Activated CD8-positive, alpha-beta memory T cell treated with anti-CD3 and anti-CD28 coated beads for 1 hour (primary cell): ENCODE results near the gene TMC5.

Source experiments
- DNase-seq, 2 donors: peaks; one replicate each; pipeline ENCODE4 v3.0.0-alpha.2; 2020; ENCODE audit warnings: low read depth in 1 of 2; ENCODE audit errors: extremely low read depth in 1 of 2

The TMC5 gene

GRCh38 chr16:19450186-19450585, 32.5 kb downstream of the TMC5 start:
- no peak for DNase-seq

GRCh38 chr16:19458722-19459379, 41.2 kb downstream of the TMC5 start:
- DNase-seq, result no peak

- no peak for DNase-seq
Observed at GRCh38 chr16:19460397-19460796, 42.7 kb downstream of the TMC5 start.

GRCh38 chr16:19463468-19464315, 46.0 kb downstream of the TMC5 start:
- no peak for DNase-seq

GRCh38 chr16:19468300-19468699, 50.6 kb downstream of the TMC5 start:
- no peak for DNase-seq

GRCh38 chr16:19472482-19472881, 54.8 kb downstream of the TMC5 start:
- no peak for DNase-seq

- no peak for DNase-seq
Observed at GRCh38 chr16:19474617-19475016, 56.9 kb downstream of the TMC5 start.

GRCh38 chr16:19478505-19478904, 60.8 kb downstream of the TMC5 start:
- DNase-seq, result no peak

GRCh38 chr16:19479302-19479721, 61.6 kb downstream of the TMC5 start:
- no peak for DNase-seq

GRCh38 chr16:19481296-19481695, 63.6 kb downstream of the TMC5 start:
- no peak for DNase-seq

- DNase-seq, result no peak
Observed at GRCh38 chr16:19481769-19482168, 64.1 kb downstream of the TMC5 start.

GRCh38 chr16:19482291-19482690, 64.6 kb downstream of the TMC5 start:
- no peak for DNase-seq

GRCh38 chr16:19484096-19484495, 66.4 kb downstream of the TMC5 start:
- no peak for DNase-seq

- DNase-seq, result no peak
Observed at GRCh38 chr16:19485611-19486010, 67.9 kb downstream of the TMC5 start.

- no peak for DNase-seq
Observed at GRCh38 chr16:19486051-19486450, 68.4 kb downstream of the TMC5 start.

- DNase-seq, result no peak
Observed at GRCh38 chr16:19486750-19487325, 69.2 kb downstream of the TMC5 start.

- no peak for DNase-seq
Observed at GRCh38 chr16:19488213-19488640, 70.5 kb downstream of the TMC5 start.

- no peak for DNase-seq
Observed at GRCh38 chr16:19490619-19491018, 72.9 kb downstream of the TMC5 start.

GRCh38 chr16:19497176-19497575, 79.5 kb downstream of the TMC5 start:
- no peak for DNase-seq

- no peak for DNase-seq
Observed at GRCh38 chr16:19499006-19499405, 81.3 kb downstream of the TMC5 start.

GRCh38 chr16:19499481-19499880, 81.8 kb downstream of the TMC5 start:
- no peak for DNase-seq
